Measurements from ENCODE around the gene CCDC63.

GRCh38 chr12:110802489-110802888, 44.3 kb upstream of the CCDC63 start:
- no peak for TF ChIP-seq POLR2A (IDR thresholded peaks at IDR 0.05)
- TF ChIP-seq, protein P1, sequence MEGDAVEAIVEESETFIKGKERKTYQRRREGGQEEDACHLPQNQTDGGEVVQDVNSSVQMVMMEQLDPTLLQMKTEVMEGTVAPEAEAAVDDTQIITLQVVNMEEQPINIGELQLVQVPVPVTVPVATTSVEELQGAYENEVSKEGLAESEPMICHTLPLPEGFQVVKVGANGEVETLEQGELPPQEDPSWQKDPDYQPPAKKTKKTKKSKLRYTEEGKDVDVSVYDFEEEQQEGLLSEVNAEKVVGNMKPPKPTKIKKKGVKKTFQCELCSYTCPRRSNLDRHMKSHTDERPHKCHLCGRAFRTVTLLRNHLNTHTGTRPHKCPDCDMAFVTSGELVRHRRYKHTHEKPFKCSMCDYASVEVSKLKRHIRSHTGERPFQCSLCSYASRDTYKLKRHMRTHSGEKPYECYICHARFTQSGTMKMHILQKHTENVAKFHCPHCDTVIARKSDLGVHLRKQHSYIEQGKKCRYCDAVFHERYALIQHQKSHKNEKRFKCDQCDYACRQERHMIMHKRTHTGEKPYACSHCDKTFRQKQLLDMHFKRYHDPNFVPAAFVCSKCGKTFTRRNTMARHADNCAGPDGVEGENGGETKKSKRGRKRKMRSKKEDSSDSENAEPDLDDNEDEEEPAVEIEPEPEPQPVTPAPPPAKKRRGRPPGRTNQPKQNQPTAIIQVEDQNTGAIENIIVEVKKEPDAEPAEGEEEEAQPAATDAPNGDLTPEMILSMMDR (IDR thresholded peaks at IDR 0.05): no peak
